HG03469 (cell line): ENCODE measurements around the gene YWHAE.
"Not testable (repeated sequence)": the region's sequence is repeated elsewhere in the genome, so short reads cannot be mapped to it uniquely, and the experiment has no call there.

Experiments
- ATAC-seq: cut with Tn5 transposase; IDR thresholded peaks from one replicate; pipeline ENCODE4 v1.9.1; 2021; ENCODE audit warnings: mild to moderate bottlenecking, moderate library complexity, moderate number of reproducible peaks; ENCODE audit not compliant: unreplicated experiment

Gene YWHAE

DNA sequence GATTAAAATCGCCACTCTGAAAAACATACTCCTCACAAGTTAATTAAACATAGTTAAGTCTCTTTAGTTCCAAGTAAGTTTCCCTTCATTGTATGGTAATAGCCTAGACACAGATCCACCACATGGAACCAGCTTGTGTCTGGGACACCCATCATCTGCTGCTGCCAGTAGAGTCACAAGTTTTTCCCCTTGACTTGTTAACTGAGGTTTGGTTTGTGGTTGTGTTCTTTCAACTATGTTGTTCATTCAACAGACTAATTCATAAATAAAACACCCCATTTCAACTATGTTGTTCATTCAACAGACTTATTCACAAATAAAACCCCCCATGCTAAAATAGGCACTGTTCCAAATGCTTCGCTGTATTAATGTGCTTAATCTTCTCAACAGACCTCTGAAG lies 24.4 kb downstream of the YWHAE start:
- no peak for ATAC-seq

DNA sequence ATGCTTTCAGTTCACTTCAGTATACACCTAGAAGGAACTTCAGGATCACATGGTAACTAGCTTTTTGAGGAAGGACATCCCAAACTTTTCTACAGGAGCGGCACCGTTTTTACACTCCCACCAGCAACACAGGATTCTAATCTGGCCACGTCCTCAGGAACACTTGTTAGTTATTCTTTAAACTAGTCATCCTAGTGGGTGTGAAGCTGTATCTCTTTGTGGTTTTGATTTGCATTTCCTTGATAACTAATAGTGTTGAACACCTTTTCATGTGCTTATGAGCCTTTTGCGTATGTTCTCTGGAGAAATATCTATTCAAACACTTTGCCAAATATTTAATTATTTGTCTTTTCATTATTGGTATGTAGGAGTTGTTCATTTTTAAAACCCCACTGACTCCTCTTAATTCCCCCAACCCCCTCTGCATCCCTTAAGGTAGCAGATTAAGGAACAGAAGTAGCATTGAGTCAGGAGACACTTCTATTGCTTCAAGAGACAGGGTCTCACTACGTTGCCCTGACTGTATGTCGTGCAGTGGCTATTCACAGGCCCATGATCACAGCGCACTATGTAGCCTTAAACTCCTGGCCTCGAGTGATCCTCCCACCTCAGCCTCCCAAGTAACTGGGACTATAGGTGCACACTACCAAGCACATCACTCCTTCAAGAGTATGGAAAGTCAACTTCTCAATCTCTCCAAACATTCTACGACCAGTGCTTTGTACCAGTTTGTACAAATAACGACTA lies 25.4 kb downstream of the YWHAE start:
- no peak for ATAC-seq

- ATAC-seq = no peak
Measured at GRCh38 chr17:1373707-1374237, 26.2 kb downstream of the YWHAE start.

DNA sequence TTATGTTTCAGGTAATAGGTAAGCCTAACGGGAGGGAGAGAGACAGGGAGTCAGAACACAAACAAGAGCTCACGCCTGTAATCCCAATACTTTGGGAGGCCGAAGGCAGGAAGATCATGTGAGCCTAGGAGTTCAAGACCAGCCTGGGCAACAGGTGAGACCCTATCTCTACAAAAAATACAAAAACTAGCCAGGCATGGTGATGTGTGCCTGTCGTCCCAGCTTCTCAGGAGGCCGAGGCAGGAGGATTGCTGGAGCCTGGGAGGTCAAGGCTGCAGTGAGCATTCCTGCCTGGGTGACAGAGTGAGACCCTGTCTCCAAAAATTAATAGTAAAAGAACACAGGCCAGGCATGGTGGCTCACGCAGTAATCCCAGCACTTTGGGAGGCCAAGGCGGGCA lies 27.4 kb downstream of the YWHAE start:
- ATAC-seq = no peak

DNA sequence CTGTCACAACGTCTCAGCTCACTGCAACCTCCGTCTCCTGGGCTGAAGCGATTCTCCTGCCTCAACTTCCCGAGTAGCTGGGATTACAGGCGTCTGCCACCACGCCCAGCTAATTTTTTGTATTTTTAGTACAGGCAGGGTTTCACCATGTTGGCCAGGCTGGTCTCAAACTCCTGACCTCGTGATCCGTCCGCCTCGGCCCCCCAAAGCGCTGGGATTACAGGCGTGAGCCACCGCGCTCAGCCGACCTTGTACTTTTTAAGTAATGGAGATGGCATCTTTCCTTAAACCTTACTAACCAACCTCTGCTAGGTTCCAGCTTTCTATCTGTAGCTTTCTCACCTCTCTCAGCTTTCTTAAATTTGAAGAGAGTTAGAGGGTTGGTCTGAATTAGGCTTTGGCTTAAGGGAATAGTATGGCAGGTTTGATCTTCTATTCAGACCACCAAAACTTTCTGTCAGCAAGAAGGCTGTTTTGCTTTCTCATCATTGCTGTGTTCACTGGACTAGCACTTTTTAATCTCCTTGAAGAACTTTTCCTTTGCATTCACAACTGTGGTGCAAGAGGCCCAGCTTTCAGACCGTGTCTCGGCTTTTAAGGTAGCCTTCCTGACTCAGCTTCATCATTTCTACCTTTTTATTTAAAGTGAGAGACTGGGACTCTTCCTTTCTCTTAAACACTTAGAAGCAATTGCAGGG lies 28.0 kb downstream of the YWHAE start:
- no peak for ATAC-seq

GRCh38 chr17:1368588-1368987 lies 31.4 kb downstream of the YWHAE start:
- ATAC-seq = no peak

DNA sequence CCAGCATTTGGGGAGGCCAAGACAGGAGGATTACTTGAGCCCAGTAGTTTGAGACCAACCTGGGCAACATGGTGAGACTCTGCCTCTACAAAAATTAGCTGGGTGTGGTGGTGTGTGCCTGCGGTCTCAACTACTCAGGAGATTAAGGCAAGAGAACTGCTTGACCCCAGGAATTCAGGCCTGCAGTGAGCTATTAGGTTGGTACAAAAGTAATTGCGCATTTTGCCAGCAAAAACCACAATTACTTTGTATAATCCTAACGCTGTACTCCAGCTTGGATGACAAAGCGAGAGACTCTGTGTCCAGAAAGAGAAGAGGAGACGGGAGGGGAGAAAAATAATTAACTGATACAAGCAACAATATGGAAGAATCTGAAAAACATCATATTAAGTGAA lies 32.7 kb downstream of the YWHAE start:
- ATAC-seq = no peak

DNA sequence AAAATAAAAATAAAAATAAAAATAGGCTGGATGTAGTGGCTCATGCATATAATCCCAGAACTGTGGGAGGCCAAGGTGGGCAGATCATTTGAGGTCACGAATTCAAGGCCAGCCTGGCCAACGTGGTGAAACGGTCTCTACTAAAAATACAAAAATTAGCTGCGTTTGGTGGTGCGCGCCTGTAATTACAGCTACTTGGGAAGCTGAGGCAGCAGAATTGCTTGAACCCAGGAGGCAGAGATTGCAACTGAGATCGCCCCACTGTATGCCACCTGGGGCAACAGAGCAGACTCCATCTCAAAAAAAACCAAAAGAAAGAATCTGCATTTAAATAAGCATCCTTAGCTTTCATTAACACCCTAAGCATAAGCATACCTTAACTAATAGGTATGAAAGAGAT lies 33.8 kb downstream of the YWHAE start:
- ATAC-seq = no peak

GRCh38 chr17:1365445-1366039 lies 34.5 kb downstream of the YWHAE start:
- no peak for ATAC-seq

DNA sequence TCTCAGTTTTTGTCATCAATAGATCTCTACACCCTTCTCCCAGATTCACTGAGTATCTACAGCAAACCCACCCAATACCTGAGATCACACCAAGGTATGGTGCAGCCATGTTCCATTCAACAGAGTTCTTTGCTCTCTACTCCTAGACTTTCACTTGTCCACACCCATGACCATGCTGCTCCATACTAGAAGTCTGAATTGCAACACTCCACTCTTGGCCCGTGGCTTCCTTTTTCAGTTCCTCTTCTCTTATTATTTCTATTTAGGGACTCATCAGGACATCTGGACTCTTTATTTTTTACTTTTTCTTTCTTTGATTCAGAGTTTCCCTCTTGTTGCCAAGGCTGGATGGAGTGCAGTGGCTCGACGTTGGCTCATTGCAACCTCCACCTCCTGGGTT lies 37.1 kb downstream of the YWHAE start:
- ATAC-seq = no peak

GRCh38 chr17:1362065-1362848 lies 37.8 kb downstream of the YWHAE start:
- ATAC-seq = no peak

- ATAC-seq = no peak
Measured at GRCh38 chr17:1360975-1361374, 39.0 kb downstream of the YWHAE start.

DNA sequence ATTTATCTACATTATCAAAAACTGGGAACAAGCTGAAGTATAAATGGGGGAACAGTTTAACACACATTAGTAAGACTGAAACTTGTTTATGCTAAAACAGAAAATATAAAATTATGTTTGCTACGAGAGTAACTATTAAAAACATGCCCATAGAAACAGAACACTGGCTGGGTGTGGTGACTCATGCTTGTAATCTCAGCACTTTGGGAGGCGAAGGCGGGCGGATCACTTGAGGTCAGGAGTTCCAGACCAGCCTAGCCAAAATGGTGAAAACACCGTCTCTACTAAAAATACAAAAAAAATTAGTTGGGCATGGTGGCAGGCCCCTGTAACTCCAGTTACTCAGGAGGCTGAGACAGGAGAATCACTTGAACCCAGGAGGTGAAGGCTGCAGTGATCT lies 39.7 kb downstream of the YWHAE start:
- not testable (repeated sequence) for ATAC-seq

- ATAC-seq = no peak
Measured at GRCh38 chr17:1354030-1354429, 46.0 kb downstream of the YWHAE start.

DNA sequence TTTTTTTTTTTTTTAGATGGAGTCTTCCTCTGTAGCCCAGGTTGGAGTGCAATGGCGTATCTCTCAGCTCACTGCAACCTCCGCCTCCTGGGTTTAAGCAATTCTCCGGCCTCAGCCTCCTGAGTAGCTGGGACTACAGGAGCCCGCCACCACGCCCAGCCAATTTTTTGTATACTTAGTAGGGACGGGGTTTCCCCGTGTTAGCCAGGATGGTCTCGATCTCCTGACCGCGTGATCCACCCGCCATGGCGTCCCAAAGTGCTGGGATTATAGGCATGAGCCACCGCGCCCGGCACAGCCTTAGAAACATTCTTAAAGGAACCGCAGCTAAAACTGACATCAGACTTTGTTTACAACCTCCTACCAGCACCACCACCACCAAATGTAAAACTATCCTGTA lies 47.5 kb downstream of the YWHAE start:
- not testable (repeated sequence) for ATAC-seq

DNA sequence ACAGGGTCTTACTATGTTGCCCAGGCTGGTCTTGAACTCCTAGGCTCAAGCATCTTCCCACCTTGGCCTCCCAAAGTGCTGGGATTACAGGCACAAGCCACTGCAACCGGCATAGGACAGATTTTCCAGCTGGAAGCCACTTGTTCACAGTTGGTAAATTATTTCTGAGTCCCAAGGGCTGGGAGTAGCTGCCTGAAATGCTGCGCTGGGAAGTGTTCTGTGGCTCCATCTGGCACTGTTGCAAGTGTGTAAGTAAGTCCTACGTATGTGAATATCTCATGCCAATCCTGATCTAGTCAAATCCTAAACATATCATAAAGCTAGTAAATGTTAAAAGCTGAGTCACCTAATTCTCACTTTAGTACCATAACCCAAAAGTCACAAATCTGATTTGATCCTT lies 48.1 kb downstream of the YWHAE start:
- no peak for ATAC-seq

DNA sequence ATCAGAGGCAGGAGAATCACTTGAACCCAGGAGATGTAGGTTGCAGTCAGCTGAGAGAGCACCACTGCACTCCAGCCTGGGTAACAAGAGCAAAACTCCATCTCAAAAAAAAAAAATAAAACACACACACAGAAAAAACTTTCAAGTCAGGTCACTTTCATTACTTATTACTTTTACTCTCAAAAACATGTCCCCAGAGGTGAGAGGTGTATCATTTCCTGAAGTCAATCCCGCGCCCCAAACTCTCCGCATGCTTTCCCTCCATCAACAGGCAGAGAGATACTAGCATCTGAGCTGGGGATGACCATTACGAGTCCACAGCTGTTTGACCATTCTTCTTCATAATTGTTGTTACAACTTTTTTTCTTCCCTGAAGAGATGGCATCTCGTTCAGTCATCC lies 48.7 kb downstream of the YWHAE start:
- no peak for ATAC-seq

GRCh38 chr17:1347589-1348323 lies 52.3 kb downstream of the YWHAE start:
- no peak for ATAC-seq

DNA sequence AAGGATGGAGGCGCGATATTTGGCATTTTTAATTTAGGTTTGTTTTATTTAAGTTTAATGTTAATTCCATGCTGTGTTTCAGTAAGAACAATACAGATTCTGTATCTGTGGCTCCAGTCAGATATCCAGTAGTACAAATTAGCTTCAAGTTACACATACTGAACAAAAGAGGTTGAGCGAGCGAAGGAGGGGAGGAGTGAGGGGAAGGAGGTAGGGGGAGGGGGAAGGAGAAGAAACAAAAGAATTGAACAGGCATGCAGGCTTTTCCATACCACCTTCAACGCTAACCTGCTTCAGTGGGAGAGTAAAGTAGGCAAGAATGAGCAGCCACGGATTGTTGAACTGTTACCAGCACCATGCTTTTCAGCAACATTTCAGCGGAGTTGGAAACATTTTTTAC lies 55.5 kb downstream of the YWHAE start:
- ATAC-seq = no peak

DNA sequence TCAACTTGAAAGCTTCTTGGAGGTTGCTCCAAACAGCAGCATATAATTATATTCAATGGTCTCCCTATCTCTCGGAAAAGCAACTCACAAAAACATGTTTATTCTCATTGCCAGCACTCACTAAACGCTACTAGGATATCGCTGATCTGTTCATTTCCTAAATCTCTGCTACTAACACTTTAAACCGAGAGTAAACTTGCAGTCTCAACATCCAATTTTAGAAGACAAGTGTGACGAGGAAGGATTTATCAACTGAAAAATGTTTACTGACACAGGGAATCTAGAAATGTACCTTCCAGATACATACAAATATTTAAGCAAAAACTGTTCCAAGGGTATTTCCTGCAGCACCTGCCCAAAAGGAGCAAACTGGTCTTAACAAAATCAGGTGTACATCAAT lies 56.5 kb downstream of the YWHAE start:
- no peak for ATAC-seq

GRCh38 chr17:1340371-1340770 lies 59.7 kb downstream of the YWHAE start:
- no peak for ATAC-seq
